GM12892 (cell line): ENCODE results near the gene SH3BP4.

Experiments used
- POLR2A ChIP-seq: IDR thresholded peaks from 2 replicates; pipeline ENCODE4 v1.6.1; 2011; ENCODE audit warnings: low read depth, low read length, control low read depth
- POLR2AphosphoS5 ChIP-seq: IDR thresholded peaks from 2 replicates; pipeline ENCODE4 v1.6.1; 2011; ENCODE audit warnings: low read depth, low read length, control low read depth
- TAF1 ChIP-seq: IDR thresholded peaks from 2 replicates; pipeline ENCODE4 v1.6.1; 2011; ENCODE audit warnings: low read depth, mild to moderate bottlenecking, control low read depth, low read length, borderline replicate concordance

GRCh38 chr2:235028646-235029045 is 76.8 kb downstream of the SH3BP4 start:
- TF ChIP-seq POLR2A (no peak), TAF1 (no peak), POLR2AphosphoS5 (no peak)
